ENCODE data around the gene SLAIN2.

GRCh38 chr4:48432017-48432416 lies 90.7 kb downstream of the SLAIN2 start:
- no peak for TF ChIP-seq CTCF (IDR thresholded peaks at IDR 0.05)
- no peak for TF ChIP-seq POLR2A (IDR thresholded peaks at IDR 0.05)
- no peak for TF ChIP-seq POLR2AphosphoS5 (IDR thresholded peaks at IDR 0.05)

Measured in upper lobe of left lung (tissue), 4 donors.